NCI-H460 (cell line): ENCODE results near the gene SETD4. TPM values are rescaled to one million over a fixed set of nuclear protein-coding genes. Genes with fewer than 3 reads are reported as not detected.
"Not testable (repeated sequence)": the region's sequence is repeated elsewhere in the genome, so short reads cannot be mapped to it uniquely, and the experiment has no call there.

Experiments
- DNase-seq: peaks from one replicate; pipeline ENCODE4 v3.0.0-alpha.2; 2016; ENCODE audit warnings: low read depth; ENCODE audit errors: extremely low read depth
- total RNA-seq: library from RNA; depleted of rRNA; stranded (reverse); fragments of >200 nt; shearing (Covaris generic); gene quantifications from 2 replicates; pipeline ENCODE4 v1.2.3, GENCODE V29; 2014

The SETD4 gene
- total RNA-seq, 1 experiment from 2014 or later, result 12.6 TPM

DNA sequence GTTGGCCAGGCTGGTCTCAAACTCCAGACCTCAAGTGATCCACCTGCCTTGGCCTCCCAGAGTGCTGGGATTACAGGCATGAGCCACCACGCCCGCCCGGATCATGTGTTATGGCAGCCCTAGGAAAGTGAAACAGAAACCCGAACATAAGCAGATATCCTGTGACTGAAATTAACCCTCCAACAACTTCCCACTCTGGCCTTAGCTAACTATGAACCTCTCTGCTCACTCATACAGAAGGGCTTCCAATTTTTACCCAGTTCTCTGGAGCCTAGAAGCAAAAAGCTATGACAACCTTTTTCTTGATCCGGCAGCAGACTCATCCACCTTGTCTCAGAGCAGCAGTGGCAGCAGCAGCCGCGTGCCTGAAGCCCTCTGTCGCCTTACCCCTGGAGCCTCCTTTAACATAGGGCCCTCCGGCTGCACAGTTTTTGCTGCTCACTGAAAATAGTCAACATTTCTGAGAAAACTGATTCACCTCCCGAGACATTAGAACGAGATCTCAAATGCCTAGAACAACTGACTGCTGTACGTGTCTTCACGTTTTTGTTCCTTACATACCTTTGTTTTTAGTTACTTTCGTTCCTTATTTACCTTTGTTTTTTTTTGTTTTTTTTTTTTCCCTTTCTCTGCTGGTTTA lies 18.8 kb upstream of the SETD4 start:
- no peak for DNase-seq

DNA sequence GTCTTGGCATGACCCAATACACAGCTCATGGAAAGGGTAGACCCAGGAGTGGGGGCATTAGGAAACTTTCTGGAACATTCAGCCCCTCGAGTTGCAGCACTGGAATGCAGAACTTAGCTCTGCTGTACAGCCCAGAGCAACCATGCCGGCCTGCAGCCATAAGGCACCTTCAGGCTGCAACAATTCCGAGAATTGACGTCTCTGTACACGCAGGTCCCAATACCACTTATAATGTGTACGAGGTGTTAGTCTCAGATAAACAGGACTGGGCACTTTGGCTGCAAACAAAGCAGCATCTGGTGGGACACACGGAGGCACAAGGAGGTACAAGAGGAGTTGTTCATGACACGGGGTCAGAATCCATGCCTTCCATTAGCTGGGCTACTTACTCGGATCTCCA lies 17.4 kb upstream of the SETD4 start:
- DNase-seq, result no peak

DNA sequence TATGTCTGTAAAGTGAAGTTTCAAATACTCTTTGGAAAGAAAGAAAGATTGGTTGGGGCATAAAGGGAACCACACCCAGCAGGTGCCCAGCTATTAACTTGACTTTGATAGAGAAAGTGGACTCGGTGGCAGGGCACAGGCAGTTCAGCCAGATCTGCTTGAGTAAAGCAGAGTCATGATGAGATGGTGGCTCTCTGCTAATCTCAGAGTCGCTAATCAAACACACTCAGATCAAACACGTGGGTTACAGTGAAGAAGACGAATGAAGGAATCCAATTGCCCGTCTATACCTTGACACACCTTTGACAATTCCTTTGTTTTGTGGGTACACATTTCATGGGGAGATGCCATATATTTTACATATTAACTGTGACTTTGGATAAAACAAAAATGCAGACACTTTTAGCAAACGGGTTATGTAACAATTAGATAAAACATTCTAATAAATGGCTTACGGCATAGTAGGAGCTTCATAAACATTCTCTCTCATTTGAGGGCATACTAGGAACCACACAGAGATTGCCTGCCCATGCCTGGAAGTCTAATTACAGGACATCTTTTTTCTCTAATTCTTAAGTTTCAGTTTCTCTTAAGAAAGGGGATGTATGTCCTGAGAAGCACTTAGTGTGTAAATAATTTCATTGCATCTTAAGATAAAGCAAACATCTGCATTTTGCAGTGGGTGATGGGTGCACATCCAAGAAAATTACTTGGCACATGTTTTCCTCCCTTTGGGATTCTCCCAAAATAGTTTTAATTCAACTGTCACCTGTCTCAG lies 16.7 kb upstream of the SETD4 start:
- DNase-seq, result peak; percentile 16

DNA sequence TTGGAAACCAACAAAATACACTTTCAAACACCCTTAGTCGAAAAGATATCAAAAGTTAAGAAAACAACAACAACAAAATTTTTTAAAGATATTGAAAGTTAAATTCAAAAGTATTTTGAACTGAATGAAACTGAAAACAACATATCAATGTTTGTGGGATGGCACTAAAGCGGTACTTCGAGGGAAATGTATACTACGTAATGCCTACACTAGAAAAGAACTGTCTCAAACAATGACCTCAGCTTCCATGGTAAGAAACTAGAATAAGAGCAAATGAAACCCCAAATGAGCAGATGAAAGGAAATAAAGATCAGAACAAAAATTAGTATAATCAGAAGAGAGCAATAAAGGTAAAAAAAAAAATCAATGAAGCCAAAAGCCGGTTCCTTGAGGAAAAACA lies 15.6 kb upstream of the SETD4 start:
- no peak for DNase-seq

DNA sequence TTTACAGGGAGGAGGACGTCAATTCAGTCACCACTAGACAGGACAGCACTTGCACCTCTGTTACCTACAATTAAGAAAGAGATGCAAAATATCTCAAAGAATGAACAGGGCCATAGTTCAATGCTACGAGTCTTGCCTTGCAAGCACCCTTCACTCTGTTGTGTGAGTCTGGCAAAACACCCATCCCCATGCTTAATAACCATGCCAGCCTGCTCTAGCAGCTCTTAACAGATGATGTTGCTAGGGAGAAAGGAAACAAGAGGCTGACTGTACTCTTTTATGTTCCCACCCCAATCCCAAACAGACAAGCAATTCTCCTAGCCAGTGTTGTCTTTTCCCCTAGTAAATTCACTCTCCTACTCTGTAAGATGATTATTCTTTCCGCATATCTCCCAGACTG lies 14.8 kb upstream of the SETD4 start:
- no peak for DNase-seq

DNA sequence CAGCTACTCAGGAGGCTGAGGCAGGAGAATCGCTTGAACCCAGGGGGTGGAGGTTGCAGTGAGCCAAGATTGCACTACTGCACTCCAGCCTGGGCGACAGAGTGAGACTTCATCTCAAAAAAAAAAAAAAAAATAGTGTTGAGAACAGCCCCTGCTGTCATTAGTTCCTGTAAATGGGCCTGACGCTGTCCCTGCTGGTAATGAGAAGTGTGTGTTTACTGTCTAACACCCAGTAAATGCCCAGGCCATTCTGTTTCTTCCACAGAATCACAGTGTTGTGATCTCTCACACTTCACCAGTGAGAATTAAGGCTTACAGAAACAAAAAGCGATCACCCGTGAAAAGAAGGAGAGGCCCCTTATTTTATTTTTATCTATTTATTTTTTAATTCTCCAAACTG lies 13.6 kb upstream of the SETD4 start:
- not testable (repeated sequence) for DNase-seq

DNA sequence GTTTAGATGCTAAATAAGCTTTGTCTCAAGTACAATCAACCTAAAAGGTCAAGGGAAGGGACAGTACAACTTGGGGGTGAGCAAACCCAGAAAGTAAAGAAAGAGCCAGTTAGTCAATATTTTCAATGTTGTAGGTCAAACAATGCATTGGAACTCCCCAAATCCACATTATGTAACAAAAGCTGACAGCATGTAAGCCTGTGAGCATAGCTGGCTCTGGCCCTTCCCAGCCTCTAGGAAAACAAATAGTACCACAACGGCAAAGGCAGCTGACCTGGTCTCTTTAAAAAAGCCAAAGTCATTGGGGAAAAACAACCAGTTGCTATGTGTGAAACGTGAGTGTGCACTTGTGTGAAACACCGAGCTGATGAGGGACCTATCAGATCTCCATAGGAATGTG lies 12.9 kb upstream of the SETD4 start:
- DNase-seq, result no peak

DNA sequence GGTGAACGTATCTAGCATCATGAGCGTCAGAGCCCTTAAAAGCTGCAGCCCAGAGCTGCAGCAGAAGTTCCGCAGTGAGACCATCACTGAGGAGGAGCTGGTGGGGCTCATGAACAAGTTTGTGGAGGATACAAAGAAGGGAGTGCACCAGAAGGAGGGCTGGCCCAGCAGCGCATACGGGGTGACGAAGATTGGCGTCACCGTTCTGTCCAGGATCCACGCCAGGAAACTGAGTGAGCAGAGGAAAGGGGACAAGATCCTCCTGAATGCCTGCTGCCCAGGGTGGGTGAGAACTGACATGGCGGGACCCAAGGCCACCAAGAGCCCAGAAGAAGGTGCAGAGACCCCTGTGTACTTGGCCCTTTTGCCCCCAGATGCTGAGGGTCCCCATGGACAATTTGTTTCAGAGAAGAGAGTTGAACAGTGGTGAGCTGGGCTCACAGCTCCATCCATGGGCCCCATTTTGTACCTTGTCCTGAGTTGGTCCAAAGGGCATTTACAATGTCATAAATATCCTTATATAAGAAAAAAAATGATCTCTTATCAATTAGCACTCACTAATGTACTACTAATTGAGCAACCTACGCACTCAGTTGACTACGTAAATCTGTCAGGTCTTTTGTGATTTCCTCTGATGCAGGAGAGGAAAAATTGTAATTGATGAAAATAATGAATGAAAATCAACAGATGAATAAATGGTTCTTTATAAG lies 12.3 kb upstream of the SETD4 start:
- DNase-seq, result no peak

DNA sequence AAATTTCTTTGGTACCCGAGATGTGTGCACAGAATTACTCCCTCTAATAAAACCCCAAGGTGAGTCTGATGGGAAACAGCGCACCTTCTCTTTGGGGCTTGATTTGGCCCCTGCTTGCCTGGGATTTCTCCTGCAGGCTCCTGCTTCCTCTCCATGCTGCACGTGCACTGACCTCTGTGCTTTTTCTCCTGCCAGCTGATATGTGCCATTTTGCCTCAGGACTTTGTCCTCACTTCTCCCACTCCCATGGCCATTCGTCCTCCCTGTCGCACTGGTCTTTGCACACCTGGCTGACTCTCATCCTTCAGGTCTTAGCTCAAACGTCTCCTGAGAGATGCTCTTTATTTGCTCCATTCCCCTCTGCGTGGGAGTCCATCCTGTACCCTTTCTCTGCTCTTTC lies 10.7 kb upstream of the SETD4 start:
- no peak for DNase-seq

DNA sequence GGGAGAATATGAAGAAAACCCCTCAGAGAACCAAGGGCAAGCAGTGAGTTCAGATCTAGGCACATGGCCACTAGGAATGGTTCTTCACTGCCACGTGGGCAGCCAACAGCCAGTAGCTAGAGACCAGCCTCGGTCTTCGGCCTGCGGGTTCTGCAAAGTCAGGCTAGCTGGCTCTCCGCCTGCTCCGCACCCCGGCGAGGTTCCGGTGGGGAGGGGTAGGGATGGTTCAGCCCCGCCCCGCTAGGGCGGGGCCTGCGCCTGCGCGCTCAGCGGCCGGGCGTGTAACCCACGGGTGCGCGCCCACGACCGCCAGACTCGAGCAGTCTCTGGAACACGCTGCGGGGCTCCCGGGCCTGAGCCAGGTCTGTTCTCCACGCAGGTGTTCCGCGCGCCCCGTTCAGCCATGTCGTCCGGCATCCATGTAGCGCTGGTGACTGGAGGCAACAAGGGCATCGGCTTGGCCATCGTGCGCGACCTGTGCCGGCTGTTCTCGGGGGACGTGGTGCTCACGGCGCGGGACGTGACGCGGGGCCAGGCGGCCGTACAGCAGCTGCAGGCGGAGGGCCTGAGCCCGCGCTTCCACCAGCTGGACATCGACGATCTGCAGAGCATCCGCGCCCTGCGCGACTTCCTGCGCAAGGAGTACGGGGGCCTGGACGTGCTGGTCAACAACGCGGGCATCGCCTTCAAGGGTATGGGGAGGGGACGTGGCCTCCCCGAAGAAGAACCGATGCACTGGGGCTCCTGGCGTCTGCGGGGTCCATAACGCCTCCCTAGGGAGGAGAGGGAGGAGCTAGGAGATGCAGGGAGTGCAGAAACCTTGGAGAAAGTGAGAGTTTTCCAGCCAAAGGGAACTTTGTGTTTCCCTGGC lies 9.6 kb upstream of the SETD4 start, which contains the start of gene CBR1:
CBR1 (plus strand) TSS at position 312 of the 871 bp plus-strand sequence; CDS start at position 404, 92 bp downstream.
- peak; percentile 91 for DNase-seq

DNA sequence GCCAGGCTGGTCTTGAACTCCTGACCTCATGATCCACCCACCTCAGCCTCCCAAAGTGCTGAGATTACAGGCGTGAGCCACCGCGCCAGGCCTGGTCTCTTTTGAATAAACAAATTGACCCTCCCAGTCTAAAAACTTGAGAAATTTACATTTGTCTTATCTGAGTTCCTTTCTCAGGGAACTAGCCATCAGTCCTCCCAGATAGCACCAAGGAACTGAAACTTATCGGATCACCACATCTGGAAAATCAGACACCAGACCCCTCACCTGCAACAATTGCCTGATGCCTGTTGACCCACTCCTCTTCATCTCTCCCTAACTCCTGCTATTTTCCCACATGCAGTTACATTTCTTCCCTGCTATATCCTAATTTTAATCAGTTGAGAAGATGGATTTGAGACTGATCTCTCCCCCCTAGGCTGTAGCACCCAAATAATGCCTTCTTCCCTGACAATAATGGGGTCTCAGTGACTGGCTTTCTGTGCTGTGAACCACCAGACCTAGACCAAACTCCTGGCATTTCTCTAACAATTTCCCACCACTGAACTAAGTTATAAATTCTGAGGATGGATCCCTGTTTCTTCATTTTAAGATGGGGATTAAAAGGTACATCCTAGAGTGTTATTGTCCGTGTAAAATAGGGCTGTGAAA lies 8.5 kb upstream of the SETD4 start:
- no peak for DNase-seq

DNA sequence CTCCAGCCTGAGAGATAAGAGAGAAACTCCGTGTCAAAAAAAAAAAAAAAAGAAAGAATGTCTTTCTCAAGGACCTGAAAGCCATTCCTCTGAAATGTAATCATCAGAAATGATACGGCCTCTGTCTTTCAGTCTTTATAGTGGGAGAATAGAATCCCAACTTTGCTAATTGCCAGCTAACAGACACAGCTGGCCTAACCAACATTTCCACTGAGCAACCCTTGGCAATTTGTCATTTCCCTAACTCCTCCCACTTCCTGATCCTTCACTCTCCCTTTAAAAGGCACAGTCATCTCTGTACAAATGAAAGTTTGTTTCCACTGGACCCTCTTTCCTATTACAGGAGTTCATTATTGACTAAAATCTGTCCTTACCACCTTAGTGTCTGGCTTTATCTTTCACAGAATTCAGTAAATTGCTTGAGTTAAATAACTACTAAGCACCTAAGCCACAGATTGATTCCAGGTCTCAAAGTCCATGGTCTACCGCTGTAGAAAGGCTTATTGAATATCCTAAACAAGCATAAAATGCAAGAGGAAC lies 5.2 kb upstream of the SETD4 start:
- DNase-seq, result no peak

DNA sequence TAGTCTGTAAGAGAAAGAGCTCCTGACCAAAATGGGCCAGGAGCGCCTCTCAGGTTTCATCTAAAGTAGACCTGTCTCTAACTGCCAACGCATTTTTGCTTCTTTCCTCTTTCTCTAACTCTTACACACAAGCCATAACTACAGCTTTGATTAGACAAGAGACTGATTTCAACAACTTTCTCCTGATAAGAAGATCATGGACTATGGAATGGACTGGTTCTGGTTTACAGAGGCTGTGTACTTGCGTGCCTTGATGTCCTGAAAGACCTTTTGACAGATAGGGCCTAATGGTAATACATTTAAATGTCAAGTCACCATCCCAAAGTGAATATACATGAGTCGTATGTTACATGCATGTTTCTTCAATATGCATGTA lies 3.7 kb upstream of the SETD4 start:
- no peak for DNase-seq

DNA sequence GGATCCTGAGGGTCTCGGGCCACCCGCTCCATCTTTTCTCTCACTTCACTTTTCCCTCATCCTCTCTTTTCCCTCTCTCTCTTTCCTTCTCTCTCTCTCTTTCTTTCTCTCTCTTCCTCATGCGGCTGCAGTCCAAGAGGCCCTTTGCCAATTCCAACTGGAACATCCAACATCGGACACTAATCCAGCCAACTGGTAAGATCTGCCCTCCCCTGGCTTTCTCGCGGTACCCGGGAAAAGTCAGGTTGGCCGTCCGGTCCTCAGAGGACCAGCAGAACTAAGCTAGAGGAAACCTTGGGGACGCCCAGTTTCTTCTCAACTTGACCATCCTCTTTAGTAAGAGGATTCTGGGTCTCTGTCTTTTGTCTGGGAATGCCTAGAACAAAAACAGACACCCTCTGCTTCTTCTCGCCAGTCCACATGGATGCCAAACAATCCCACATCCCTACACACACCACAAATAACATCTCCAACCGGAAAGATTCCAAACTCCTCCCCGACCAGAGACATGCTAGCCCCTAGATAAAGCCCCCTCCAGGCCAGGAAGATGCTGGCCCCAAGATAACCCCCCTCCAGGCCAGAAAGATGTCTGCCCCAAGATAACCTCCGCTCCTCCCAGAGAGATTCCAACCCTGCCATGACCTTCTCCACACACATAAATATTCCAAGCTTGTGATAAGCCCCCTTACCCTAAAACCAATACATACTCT lies 3.2 kb upstream of the SETD4 start:
- no peak for DNase-seq

DNA sequence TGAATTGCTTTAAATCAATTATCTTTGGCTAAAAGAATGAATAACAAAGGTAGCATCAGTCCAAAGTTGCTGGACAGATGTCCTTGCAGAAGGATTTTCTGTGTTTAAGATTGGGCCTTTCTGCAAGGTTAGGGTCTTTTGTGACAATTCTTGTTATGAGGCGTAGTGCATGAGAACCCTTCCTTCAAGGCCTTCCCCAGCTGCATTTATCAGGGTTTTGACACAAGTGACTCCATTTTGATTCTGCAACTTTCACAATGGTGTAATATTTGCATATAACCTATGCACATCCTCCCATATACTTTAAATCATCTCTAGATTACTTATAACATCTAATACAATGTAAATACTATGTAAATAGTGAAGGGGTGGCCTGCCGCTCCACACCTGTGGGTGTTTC lies 1.1 kb upstream of the SETD4 start:
- DNase-seq, result no peak

DNA sequence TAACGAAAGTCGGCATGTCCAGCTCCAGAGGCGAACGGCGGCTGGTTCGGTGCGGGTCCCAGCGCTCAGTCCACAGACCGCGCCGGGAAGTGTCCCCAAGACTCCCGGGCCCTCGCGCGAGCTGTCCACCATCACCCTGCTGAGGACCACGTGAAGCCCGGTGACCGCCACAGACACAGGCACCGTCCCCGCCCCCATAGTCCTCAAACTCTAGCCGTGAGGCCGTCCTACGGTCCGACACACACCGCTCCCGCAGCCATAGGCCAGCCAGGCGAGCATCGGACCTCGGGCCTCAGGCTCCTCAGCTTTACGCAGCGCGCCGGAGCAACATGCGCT lies 535 bp downstream of the SETD4 start:
- peak; percentile 12 for DNase-seq

DNA sequence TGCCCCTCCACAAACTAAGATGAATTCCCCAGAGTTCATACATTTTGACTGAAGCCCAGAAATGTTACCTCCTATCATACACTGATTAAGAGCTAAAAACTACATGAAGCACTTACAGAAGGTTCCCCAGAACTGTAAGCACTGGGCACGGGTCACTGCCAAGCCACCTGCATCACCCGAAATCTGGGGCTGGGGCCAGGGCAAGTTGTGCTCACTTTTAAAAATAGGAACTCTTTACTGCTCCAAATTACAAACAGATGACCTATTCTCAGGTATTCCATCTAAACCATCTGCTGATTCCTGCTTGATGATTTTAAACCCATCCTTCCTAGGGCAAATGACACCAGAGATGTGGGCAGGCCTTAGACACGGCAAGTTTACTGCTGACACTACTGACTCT lies 4.8 kb downstream of the SETD4 start:
- DNase-seq, result no peak

DNA sequence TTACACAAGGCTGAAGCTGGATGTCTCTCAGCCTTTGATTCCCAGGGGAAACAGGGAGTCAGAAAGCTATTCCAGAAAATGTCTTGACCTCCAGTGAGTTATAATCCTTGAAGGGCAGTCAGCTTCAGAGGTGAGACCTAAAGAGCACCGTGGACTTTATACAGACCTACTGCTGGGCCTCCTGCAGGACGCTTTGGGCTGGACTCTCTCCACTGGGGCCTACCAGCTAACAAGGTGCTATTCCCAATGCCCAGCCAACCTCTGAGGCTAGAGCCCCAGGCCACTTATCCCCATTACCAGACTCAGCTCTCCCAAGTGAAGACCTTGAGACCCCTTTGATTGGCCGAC lies 6.6 kb downstream of the SETD4 start:
- no peak for DNase-seq

DNA sequence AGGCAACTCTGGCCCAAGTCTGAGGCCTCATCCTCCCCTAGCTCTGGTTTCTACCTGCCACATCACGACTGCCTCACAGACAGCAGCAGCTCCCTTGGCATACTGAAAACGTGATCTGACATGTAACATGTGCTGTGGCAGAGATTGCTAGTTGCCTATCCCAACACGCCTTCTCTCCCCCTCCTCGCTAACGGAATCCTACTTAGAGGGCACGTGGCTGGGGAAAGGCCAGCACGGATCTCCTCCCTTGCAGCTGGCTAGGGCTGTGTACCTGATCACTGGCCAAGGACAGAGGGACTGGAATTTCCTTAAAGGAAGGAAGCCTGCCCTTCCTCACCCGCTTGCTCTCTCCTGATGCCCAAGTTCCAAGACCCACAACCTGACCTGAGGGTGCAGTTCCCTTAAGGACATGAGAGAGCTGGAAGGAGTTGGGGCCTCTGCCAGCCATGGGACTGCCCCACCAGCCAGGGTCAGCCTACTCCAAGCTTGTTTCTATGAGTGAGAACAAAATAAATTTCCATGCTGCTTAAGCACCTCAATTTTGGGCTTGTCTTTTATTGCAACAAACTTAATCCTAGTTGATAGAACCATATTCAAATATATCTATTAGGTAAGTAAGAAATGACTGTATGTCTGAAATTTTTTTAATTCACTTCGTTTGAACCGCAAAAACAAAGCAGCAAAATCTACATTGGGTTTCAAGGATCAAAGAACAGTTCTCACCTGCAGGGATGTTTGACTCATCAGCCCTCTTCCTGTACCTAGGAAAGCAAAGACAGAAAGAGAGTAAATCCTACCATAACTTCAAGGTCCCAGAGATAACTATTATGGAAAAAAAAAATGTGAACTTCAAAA lies 7.2 kb downstream of the SETD4 start:
- DNase-seq, result no peak
